ENCODE data around the gene PDE6H. TPM values are rescaled to one million over a fixed set of nuclear protein-coding genes. Genes with fewer than 3 reads are reported as not detected.

The PDE6H gene
- total and polyA plus RNA-seq, 4 donors, result not detected

DNA sequence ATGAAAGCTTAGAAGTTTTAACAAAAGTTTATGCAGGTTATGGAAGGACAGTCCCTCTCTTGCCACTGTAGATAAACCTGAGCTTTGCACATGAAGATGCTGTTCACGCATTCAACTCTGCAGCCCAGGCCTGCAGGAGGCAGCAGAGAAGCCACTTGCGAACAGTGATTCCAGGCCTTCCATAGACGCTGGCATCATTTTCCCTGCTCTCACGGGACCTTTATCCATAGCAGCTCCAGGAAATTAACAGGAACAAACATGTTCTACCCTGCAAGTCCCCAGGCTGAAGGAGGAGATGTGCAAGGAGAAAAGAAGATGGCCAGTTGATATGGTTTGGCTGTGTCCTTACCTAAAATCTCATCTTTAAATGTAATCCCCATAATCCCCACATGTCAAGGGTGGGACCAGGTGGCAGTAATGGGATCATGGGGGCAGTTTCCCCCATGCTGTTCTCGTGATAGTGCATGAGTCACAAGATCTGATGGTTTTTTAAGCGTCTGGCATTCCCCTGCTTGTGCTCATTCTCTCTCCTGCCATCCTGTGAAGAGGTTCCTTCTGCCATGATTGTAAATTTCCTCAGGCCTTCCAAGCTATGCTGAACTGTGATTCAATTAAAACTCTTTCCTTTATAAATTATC, 36.5 kb upstream of the PDE6H start:
- Histone ChIP-seq H3K9me3 (ENCODE audit: control insufficient read depth in 4 of 4, low read length in 3 of 4) (no peaks in the 10 kb centered on the region), H3K27ac (ENCODE audit: low read depth in 1 of 2, low read length in 2 of 2) (no peak overlapping the region), H3K4me1 (ENCODE audit: control insufficient read depth in 4 of 4, insufficient read depth in 4 of 4, low read length in 3 of 4) (no peaks in the 10 kb centered on the region), H3K27me3 (ENCODE audit: control insufficient read depth in 4 of 4, insufficient read depth in 4 of 4, low read length in 3 of 4) (no peaks in the 10 kb centered on the region), H3K4me3 (ENCODE audit: low read depth in 1 of 3, low read length in 3 of 3) (no peak overlapping the region), H3K9ac (ENCODE audit: low read depth in 1 of 2, low read length in 2 of 2) (no peak overlapping the region), H3K36me3 (ENCODE audit: control insufficient read depth in 4 of 4, insufficient read depth in 3 of 4, low read depth in 1 of 4, low read length in 3 of 4) (no peaks in the 10 kb centered on the region)
- DNase-seq (ENCODE audit: low spot score), result no peak
- WGBS, result 86% methylated on average over 6 of the region's 6 CpGs
- no peak for TF ChIP-seq FOXA2 (IDR thresholded peaks at IDR 0.05)
- no peak for TF ChIP-seq GABPA (IDR thresholded peaks at IDR 0.05 in 1 of 2, conservative IDR thresholded peaks at IDR 0.05 in 1 of 2)
- no peak for TF ChIP-seq RXRA (IDR thresholded peaks at IDR 0.05)
- TF ChIP-seq HNF4G (IDR thresholded peaks at IDR 0.05), result no peak
- no peak for TF ChIP-seq SP1 (IDR thresholded peaks at IDR 0.05)
- TF ChIP-seq, protein P1, sequence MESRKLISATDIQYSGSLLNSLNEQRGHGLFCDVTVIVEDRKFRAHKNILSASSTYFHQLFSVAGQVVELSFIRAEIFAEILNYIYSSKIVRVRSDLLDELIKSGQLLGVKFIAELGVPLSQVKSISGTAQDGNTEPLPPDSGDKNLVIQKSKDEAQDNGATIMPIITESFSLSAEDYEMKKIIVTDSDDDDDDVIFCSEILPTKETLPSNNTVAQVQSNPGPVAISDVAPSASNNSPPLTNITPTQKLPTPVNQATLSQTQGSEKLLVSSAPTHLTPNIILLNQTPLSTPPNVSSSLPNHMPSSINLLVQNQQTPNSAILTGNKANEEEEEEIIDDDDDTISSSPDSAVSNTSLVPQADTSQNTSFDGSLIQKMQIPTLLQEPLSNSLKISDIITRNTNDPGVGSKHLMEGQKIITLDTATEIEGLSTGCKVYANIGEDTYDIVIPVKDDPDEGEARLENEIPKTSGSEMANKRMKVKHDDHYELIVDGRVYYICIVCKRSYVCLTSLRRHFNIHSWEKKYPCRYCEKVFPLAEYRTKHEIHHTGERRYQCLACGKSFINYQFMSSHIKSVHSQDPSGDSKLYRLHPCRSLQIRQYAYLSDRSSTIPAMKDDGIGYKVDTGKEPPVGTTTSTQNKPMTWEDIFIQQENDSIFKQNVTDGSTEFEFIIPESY (IDR thresholded peaks at IDR 0.05), result no peak
- peak in 1 of 2 donors; percentile 28 for TF ChIP-seq RAD21 (IDR thresholded peaks at IDR 0.05)

DNA sequence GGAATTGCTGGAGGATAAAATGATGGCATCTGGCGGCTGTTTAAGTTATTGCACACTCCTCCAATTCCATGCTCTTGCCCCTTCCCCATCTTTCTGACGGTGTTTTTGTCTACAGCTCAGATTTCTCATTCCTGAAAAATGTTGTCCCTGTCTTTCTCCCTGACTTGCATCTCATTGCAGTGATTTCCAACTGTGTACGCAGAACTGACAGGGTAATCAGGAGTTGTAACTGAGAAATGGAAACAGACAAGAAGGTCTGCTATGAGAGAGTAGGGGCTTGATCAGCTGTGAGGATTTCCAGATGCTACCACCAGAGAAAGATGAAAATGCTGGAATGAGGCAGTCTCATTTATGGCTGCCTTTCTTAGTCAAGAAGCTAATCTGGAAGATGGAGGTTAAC, 35.8 kb upstream of the PDE6H start:
- Histone ChIP-seq H3K27me3 (ENCODE audit: control insufficient read depth in 4 of 4, insufficient read depth in 4 of 4, low read length in 3 of 4) (no peaks in the 10 kb centered on the region), H3K4me1 (ENCODE audit: control insufficient read depth in 4 of 4, insufficient read depth in 4 of 4, low read length in 3 of 4) (no peaks in the 10 kb centered on the region), H3K9ac (ENCODE audit: low read depth in 1 of 2, low read length in 2 of 2) (no peak overlapping the region), H3K36me3 (ENCODE audit: control insufficient read depth in 4 of 4, insufficient read depth in 3 of 4, low read depth in 1 of 4, low read length in 3 of 4) (peaks cover 0 to 3% (median 0%) of the 10 kb centered on the region in 4 donors), H3K27ac (ENCODE audit: low read depth in 1 of 2, low read length in 2 of 2) (no peak overlapping the region), H3K4me3 (ENCODE audit: low read depth in 1 of 3, low read length in 3 of 3) (no peak overlapping the region), H3K9me3 (ENCODE audit: control insufficient read depth in 4 of 4, low read length in 3 of 4) (no peaks in the 10 kb centered on the region)
- WGBS, result 94% methylated on average over 3 of the region's 3 CpGs
- DNase-seq (ENCODE audit: low spot score), result no peak
- no peak for TF ChIP-seq RAD21 (IDR thresholded peaks at IDR 0.05)
- TF ChIP-seq RXRA (IDR thresholded peaks at IDR 0.05), result no peak
- TF ChIP-seq, protein P1 (IDR thresholded peaks at IDR 0.05), result no peak
- TF ChIP-seq, protein P2, sequence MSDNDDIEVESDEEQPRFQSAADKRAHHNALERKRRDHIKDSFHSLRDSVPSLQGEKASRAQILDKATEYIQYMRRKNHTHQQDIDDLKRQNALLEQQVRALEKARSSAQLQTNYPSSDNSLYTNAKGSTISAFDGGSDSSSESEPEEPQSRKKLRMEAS (IDR thresholded peaks at IDR 0.05), result no peak
- no peak for TF ChIP-seq EGR1 (IDR thresholded peaks at IDR 0.05; ENCODE audit: low read depth in 2 of 2)
- no peak for TF ChIP-seq HNF4A (conservative IDR thresholded peaks at IDR 0.05)
- TF ChIP-seq, protein P3, sequence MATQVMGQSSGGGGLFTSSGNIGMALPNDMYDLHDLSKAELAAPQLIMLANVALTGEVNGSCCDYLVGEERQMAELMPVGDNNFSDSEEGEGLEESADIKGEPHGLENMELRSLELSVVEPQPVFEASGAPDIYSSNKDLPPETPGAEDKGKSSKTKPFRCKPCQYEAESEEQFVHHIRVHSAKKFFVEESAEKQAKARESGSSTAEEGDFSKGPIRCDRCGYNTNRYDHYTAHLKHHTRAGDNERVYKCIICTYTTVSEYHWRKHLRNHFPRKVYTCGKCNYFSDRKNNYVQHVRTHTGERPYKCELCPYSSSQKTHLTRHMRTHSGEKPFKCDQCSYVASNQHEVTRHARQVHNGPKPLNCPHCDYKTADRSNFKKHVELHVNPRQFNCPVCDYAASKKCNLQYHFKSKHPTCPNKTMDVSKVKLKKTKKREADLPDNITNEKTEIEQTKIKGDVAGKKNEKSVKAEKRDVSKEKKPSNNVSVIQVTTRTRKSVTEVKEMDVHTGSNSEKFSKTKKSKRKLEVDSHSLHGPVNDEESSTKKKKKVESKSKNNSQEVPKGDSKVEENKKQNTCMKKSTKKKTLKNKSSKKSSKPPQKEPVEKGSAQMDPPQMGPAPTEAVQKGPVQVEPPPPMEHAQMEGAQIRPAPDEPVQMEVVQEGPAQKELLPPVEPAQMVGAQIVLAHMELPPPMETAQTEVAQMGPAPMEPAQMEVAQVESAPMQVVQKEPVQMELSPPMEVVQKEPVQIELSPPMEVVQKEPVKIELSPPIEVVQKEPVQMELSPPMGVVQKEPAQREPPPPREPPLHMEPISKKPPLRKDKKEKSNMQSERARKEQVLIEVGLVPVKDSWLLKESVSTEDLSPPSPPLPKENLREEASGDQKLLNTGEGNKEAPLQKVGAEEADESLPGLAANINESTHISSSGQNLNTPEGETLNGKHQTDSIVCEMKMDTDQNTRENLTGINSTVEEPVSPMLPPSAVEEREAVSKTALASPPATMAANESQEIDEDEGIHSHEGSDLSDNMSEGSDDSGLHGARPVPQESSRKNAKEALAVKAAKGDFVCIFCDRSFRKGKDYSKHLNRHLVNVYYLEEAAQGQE (IDR thresholded peaks at IDR 0.05), result no peak
- no peak for TF ChIP-seq HNF4G (IDR thresholded peaks at IDR 0.05)
- no peak for TF ChIP-seq JUND (IDR thresholded peaks at IDR 0.05)
- no peak for TF ChIP-seq SP1 (IDR thresholded peaks at IDR 0.05)
- no peak for TF ChIP-seq TAF1 (conservative IDR thresholded peaks at IDR 0.05)
- TF ChIP-seq NR2F2 (IDR thresholded peaks at IDR 0.05), result no peak
- TF ChIP-seq FOXA2 (IDR thresholded peaks at IDR 0.05), result no peak
- no peak for TF ChIP-seq GABPA (IDR thresholded peaks at IDR 0.05 in 1 of 2, conservative IDR thresholded peaks at IDR 0.05 in 1 of 2)
- TF ChIP-seq FOXA1 (IDR thresholded peaks at IDR 0.05), result no peak

Measured in liver (tissue), 9 donors.